HEK293T (cell line): ENCODE data around the gene CDH6.

ENCODE experiments used
- BHLHE40 ChIP-seq: fragments of 450-650 bp; IDR thresholded peaks from 2 replicates; pipeline ENCODE4 v1.6.1; 2016; ENCODE audit warnings: mild to moderate bottlenecking, moderate library complexity, borderline replicate concordance
- FOXK2 ChIP-seq: fragments of 450-650 bp; IDR thresholded peaks from 2 replicates; pipeline ENCODE4 v1.6.1; 2016; ENCODE audit warnings: mild to moderate bottlenecking
- FOXM1 ChIP-seq: fragments of 450-650 bp; IDR thresholded peaks from 2 replicates; pipeline ENCODE4 v1.6.1; 2017; ENCODE audit warnings: mild to moderate bottlenecking, borderline replicate concordance
- LEF1 ChIP-seq: fragments of 450-650 bp; IDR thresholded peaks from 2 replicates; pipeline ENCODE4 v1.6.1; 2017; ENCODE audit warnings: mild to moderate bottlenecking, borderline replicate concordance

DNA sequence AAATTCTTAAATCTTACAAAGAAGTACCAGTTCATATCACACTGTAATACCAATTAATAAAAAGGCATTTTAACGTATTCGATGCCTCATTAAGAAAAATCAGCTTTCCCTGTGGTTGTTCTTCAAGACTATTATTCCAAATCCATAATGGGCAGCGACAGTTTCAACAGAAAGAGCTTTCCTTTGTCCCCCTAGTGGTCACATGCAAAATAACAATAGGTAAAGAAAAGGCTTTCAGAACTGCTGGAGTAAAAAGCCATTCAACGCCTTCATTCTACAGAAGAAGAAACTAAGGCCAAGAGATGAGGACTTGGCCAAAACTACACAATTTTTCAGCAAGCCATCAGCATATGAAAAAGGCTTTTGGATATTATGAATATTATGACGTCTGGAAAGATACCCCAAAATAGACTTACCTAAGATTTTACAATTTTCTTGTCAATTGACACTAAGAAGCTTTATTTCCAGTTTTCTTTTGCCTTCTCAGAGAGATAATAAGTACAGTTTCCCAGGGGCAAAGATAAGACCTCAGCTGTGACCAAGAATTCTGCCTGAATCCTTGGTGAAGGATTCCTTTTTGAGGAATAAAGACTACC, 6.7 kb upstream of the CDH6 start:
- TF ChIP-seq LEF1 (no peak), FOXK2 (no peak), BHLHE40 (no peak), FOXM1 (no peak)
